SK-N-MC (cell line): Measurements from ENCODE around the gene CCDC13.

Experiments
- EZH2 ChIP-seq: fragments of 200-600 bp; sonication (generic); IDR thresholded peaks from one replicate; pipeline ENCODE4 v1.6.1; 2017; ENCODE audit warnings: antibody characterized with exemption
- POLR2AphosphoS5 ChIP-seq: IDR thresholded peaks from 2 replicates; pipeline ENCODE4 v1.6.1; 2012; ENCODE audit warnings: mild to moderate bottlenecking, low read depth, low read length, borderline replicate concordance

DNA sequence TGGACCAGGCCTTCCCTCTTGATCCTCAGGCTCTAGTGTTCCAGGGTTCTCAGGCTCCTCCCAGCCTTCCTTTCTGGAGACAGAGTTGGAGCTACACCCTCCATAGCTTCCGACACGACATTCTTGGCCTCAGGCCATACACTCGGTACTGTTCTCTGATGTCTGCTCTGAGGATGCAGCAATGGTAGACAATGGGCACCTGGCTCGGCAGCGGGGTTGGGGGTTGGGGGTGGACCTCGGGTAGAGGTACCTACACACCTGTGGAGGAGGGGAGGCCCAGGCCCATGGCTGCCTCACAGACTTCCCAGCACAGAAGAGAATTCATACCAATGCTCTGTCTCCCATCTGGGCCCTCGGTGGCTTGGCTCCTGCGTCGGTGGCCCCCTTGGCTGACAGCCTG is 21.4 kb downstream of the CCDC13 start:
- TF ChIP-seq EZH2, result no peak
- no peak for TF ChIP-seq POLR2AphosphoS5
